Retinal pigment epithelial cell (primary cell): ENCODE results near the gene SUSD1.

Experiments
- DNase-seq: peaks from one replicate; pipeline ENCODE4 v3.0.0-alpha.2; 2010; ENCODE audit warnings: low read depth
- H3K4me3 ChIP-seq: 2 replicates; pipeline ENCODE4 v1.5.1; 2011; ENCODE audit warnings: mild to moderate bottlenecking, low read length, control low read depth, moderate library complexity
- CTCF ChIP-seq: conservative IDR thresholded peaks from 2 replicates; pipeline ENCODE4 v1.5.1; 2011; ENCODE audit warnings: low read depth, low read length, control low read depth, inconsistent platforms

SUSD1 gene

GRCh38 chr9:112174222-112174964 is 704 bp downstream of the SUSD1 start:
- no peak for TF ChIP-seq CTCF
- peak overlapping the region; percentile 55 for H3K4me3 ChIP-seq
- DNase-seq = no peak

- no peak overlapping the region for H3K4me3 ChIP-seq
- DNase-seq = no peak
- no peak for TF ChIP-seq CTCF
Measured at GRCh38 chr9:112173489-112174221, 1.4 kb downstream of the SUSD1 start.

GRCh38 chr9:112170968-112171367 is 4.1 kb downstream of the SUSD1 start:
- H3K4me3 ChIP-seq = no peak overlapping the region
- no peak for TF ChIP-seq CTCF
- DNase-seq = no peak

GRCh38 chr9:112170235-112170634 is 4.9 kb downstream of the SUSD1 start:
- no peak overlapping the region for H3K4me3 ChIP-seq
- TF ChIP-seq CTCF = no peak
- no peak for DNase-seq

- DNase-seq = no peak
Measured at GRCh38 chr9:112169368-112169767, 5.7 kb downstream of the SUSD1 start.

GRCh38 chr9:112168197-112168596 is 6.9 kb downstream of the SUSD1 start:
- no peak for TF ChIP-seq CTCF
- no peak overlapping the region for H3K4me3 ChIP-seq
- no peak for DNase-seq

More at GRCh38 chr9:112169368-112169767, 5.7 kb downstream of the SUSD1 start:
- no peak for TF ChIP-seq CTCF
- no peak overlapping the region for H3K4me3 ChIP-seq
